ENCODE measurements around the gene OR8J1.

The OR8J1 gene, protein sequence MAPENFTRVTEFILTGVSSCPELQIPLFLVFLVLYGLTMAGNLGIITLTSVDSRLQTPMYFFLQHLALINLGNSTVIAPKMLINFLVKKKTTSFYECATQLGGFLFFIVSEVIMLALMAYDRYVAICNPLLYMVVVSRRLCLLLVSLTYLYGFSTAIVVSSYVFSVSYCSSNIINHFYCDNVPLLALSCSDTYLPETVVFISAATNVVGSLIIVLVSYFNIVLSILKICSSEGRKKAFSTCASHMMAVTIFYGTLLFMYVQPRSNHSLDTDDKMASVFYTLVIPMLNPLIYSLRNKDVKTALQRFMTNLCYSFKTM

GRCh38 chr11:56353991-56354390 lies at the start of gene OR8J1:
Gene OR8J1, plus strand, starts transcription at chr11:56354291. Its CDS starts 5,956 bp downstream, at chr11:56360247.
- TF ChIP-seq, protein P1, sequence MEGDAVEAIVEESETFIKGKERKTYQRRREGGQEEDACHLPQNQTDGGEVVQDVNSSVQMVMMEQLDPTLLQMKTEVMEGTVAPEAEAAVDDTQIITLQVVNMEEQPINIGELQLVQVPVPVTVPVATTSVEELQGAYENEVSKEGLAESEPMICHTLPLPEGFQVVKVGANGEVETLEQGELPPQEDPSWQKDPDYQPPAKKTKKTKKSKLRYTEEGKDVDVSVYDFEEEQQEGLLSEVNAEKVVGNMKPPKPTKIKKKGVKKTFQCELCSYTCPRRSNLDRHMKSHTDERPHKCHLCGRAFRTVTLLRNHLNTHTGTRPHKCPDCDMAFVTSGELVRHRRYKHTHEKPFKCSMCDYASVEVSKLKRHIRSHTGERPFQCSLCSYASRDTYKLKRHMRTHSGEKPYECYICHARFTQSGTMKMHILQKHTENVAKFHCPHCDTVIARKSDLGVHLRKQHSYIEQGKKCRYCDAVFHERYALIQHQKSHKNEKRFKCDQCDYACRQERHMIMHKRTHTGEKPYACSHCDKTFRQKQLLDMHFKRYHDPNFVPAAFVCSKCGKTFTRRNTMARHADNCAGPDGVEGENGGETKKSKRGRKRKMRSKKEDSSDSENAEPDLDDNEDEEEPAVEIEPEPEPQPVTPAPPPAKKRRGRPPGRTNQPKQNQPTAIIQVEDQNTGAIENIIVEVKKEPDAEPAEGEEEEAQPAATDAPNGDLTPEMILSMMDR (conservative IDR thresholded peaks at IDR 0.05) = no peak

GRCh38 chr11:56307836-56308235 lies 46.3 kb upstream of the OR8J1 start:
- TF ChIP-seq, protein P1 (conservative IDR thresholded peaks at IDR 0.05) = no peak
- no peak overlapping the region for H3K27ac ChIP-seq

More at GRCh38 chr11:56353991-56354390, at the start of gene OR8J1:
- no peak within 1 kb of the TSS for H3K27ac ChIP-seq

DNA sequence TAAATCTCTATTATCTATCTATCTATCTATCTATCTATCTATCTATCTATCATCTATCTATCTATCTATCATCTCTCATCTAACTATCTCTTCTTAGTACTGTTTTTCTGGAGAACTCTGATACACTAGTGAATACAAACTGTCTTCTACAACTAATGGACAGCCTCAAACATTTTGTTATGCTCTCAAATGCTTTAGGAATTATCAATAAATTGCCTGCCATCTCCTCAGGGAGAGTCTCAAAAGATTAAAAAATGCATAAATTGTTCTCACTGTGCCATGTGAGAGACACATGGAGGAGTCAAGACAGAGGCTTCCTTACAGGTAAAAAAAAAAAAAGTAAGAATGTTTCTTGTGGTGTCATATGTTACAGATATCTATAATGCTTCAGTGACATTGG lies 39.2 kb upstream of the OR8J1 start, which contains the start of gene OR8K3:
TSS of gene OR8K3 (plus strand) at position 301 of the 400 bp plus-strand sequence. CDS start 3,163 bp downstream, outside the sequence.
- TF ChIP-seq, protein P1 (conservative IDR thresholded peaks at IDR 0.05) = no peak
- H3K27ac ChIP-seq = no peak within 1 kb of the TSS

- no peak overlapping the region for H3K27ac ChIP-seq
These were observed 22.1 kb upstream of the OR8J1 start for GRCh38 chr11:56331861-56332491.

GRCh38 chr11:56333156-56333555 lies 20.9 kb upstream of the OR8J1 start:
- no peak overlapping the region for H3K27ac ChIP-seq
- TF ChIP-seq, protein P1 (conservative IDR thresholded peaks at IDR 0.05) = no peak

More at GRCh38 chr11:56331861-56332491, 22.1 kb upstream of the OR8J1 start:
- TF ChIP-seq, protein P1 (conservative IDR thresholded peaks at IDR 0.05) = no peak

DNA sequence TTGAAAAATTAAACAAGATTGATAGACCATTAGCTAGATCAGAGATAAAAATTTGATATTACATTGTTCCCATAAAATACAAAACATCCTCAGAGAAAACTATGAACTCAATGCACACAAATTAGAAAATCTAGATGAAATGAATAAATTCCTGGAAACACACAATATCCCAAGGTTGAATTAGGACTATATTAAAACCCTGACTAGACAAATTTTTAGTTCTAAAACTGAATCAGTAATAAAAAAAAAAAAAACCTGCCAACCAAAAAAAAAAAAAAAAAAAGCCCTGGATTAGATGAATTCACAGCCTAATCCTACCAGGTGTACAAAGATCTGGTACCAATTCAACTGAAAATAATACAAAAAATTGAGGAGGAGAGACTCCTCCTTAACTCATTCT lies 13.8 kb upstream of the OR8J1 start:
- no peak overlapping the region for H3K27ac ChIP-seq
- TF ChIP-seq, protein P1 (conservative IDR thresholded peaks at IDR 0.05) = no peak

DNA sequence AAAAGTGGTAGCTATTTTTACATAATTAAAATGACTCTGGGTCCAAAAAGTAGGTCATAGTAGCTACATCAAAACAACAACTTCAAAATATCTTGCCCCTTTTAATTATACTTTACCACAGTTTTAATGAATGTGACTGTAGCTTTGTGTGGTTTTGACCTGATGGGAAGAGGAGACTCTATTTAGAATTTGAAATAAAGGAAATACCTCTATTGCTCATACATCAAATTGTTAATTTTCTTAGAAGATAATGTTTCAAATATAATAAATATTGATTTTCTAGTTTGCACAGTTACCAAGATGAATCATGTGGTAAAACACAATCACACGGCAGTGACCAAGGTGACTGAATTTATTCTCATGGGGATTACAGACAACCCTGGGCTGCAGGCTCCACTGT lies 8.4 kb upstream of the OR8J1 start, which contains the start of gene OR8K1:
TSS of gene OR8K1 (plus strand) at position 301 of the 400 bp plus-strand sequence. CDS start at position 301, 0 bp downstream.
- no peak within 1 kb of the TSS for H3K27ac ChIP-seq
- TF ChIP-seq, protein P1 (conservative IDR thresholded peaks at IDR 0.05) = no peak
